AG10803 (cell line): ENCODE measurements around the gene SIRPA.

ENCODE experiments used
- DNase-seq: peaks from one replicate; pipeline ENCODE4 v3.0.0; 2010; ENCODE audit warnings: low read depth
- H3K4me3 ChIP-seq: 2 replicates; pipeline ENCODE4 v1.5.1; 2011; ENCODE audit warnings: mild to moderate bottlenecking, low read length, control low read depth
- TF ChIP-seq, protein P1 (sequence below): conservative IDR thresholded peaks from 2 replicates; pipeline ENCODE4 v1.5.1; 2011; ENCODE audit warnings: mild to moderate bottlenecking, low read length, control low read depth, inconsistent platforms

The SIRPA gene

DNA sequence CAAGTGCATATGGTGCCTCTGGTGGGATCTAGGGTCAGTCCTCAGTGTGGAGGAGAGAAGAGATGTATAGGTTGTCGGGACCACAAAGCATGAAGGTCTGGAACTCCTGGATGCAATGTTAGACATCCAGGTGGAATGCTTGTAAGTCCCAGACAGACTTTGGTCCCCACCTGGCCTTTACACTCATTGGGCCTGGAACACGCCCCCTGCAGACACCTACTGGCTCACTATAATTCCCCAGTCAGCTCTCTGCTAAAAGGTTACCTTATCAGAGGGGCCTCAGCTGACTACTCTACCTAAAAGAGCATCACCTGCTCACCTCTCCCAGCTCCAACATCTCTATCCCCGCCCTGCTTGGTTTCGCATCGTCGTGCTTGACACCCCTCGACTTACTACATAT, 41.7 kb upstream of the SIRPA start:
- no peak for DNase-seq
- no peak overlapping the region for H3K4me3 ChIP-seq
- TF ChIP-seq, protein P1, sequence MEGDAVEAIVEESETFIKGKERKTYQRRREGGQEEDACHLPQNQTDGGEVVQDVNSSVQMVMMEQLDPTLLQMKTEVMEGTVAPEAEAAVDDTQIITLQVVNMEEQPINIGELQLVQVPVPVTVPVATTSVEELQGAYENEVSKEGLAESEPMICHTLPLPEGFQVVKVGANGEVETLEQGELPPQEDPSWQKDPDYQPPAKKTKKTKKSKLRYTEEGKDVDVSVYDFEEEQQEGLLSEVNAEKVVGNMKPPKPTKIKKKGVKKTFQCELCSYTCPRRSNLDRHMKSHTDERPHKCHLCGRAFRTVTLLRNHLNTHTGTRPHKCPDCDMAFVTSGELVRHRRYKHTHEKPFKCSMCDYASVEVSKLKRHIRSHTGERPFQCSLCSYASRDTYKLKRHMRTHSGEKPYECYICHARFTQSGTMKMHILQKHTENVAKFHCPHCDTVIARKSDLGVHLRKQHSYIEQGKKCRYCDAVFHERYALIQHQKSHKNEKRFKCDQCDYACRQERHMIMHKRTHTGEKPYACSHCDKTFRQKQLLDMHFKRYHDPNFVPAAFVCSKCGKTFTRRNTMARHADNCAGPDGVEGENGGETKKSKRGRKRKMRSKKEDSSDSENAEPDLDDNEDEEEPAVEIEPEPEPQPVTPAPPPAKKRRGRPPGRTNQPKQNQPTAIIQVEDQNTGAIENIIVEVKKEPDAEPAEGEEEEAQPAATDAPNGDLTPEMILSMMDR: no peak

DNA sequence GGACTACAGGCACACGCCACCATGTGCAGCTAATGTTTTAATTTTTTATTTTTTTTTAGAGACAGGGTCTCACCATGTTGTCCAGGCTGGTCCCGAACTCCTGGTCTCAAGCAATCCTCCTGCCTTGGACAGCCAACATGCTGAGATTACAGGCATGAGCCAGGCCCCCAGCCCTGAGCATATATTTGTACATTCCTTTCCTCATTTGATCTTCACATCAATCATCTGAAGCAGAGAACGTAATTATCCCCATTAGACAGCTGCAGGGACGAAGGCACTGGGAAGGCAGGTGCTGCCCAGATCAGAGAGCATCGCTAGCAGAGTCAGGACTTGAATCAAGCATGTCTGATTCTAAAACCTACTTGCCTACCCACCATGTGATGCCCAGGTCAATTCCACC, 41.0 kb upstream of the SIRPA start:
- no peak overlapping the region for H3K4me3 ChIP-seq
- TF ChIP-seq, protein P1: no peak
- DNase-seq: no peak

DNA sequence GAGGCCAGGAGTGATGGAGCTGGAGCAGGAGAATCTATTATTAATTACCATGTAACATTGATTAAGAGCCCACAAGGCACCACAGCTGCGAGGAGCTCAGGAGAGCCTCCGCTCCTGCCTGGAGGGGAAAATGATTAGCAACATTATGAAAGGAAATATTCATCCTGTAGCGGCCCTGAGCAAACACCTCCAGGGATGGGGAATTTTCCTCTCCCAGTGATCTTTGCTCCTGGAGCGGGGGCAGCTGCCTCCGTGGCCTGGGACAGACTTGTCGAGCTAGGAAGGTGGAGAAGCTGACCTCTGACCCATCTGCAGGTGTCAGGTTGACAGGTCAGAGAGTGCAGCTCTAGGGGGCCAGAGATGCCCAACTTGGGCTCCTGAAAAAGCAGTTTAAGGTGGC, 40.1 kb upstream of the SIRPA start:
- TF ChIP-seq, protein P1: no peak
- no peak for DNase-seq

DNA sequence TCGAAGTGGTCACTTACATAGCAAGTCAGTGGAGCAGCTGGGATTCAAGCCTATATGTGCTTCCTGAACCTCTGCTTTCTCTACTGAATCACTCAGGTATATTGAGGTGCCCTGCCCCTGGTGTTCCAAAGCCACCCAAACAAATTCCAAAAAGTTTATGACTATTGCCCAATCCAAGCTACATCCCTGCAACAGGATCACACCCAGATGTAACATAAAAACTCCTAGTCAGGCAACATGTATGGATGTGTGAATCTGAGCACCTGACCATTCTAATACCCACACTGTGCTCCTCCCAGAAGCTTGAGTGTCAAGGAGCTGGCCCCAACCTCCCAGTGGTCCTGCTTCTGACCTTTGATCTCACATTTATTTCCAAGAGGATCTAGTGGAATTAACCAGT, 39.5 kb upstream of the SIRPA start:
- TF ChIP-seq, protein P1: no peak
- no peak for DNase-seq
- H3K4me3 ChIP-seq: no peak overlapping the region

More for the DNA sequence above, 40.1 kb upstream of the SIRPA start:
- no peak overlapping the region for H3K4me3 ChIP-seq

DNA sequence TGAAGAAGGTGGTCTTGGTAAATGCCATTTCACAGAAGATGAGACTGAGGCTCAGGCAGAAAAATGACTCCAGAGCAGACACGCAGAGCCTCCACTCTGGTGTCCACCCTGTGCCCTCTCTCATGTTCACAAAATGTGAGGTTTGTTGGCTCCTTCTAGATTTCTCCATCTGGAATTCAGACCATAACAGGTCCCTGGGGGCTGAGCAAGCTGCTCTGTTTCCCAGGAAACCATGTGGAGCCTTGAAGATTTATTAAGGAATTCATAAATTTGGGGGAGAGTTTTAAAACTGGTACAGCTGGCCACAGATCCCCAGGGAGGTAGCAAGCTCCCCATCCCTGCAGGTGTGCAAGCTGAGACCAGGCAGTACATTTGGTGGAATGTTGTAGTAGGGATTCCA, 38.8 kb upstream of the SIRPA start:
- no peak overlapping the region for H3K4me3 ChIP-seq
- peak; percentile 92 for DNase-seq
- TF ChIP-seq, protein P1: no peak

DNA sequence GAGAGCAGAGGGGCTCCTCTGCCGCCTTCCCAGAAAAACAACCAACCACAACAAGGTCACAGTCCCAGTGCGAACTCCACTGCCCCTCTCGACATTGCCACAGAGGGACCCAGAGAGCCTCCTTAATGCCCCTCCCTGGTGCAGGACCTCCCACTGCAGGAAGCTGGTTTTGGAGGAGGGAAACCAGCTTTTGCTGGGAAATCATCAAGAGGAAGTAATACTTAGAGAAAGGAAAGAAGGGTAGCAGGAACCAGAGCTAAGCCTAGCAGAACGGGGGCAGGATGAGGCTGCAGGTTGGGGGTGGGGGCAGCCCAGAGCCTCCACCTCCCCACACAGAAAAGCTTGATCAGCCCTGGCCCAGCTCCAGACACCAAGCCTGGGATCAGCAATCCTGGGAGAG, 37.7 kb upstream of the SIRPA start:
- DNase-seq: no peak
- TF ChIP-seq, protein P1: no peak
- no peak overlapping the region for H3K4me3 ChIP-seq

DNA sequence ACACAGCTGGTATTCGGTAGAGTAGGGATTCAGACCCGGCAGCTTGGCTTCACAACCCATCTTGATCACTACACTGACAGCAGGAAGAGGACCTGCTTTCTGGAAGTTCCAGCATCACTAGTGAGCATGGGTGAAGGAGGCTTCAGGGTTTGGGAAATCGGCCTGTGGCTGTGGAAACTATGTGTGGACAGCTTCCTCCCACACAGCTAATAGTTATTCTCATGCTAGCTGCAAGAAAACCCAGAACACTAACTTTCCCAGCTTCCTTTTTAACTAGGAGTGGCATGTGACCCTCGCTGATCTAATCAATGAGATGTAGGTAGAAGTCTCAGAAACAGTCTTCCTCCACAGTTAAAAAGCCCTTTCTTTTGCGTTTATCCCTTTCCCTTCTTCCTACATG, 36.3 kb upstream of the SIRPA start:
- peak; percentile 54 for DNase-seq
- TF ChIP-seq, protein P1: no peak
- H3K4me3 ChIP-seq: no peak overlapping the region
